Measurements from ENCODE around the gene ETV4.
A peak's percentile ranks its signal among the peaks of the same experiment; 100 is the strongest.
"Not testable (repeated sequence)": the region's sequence is repeated elsewhere in the genome, so short reads cannot be mapped to it uniquely, and the experiment has no call there.

The ETV4 gene

GRCh38 chr17:43509440-43509839 lies 36.7 kb downstream of the ETV4 start:
- DNase-seq: not testable (repeated sequence)

DNA sequence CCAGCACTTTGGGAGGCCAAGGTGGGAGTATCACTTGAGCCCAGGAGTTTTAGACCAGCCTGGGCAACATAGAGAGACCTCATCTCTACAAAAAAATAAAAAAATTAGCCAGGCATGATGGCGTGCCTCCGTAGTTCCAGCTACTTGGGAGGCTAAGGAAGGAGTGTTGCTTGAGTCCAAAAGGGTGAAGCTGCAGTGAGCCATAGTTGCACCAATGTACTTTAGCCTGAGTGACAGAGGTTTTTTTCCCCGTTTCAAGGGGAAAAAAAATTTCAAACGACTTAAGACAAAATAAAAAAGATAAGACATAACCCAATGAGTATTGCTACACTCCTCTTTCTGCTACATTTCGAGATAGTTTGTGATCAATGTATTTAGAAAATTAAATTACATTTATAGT lies 55.5 kb downstream of the ETV4 start:
- no peak for DNase-seq

DNA sequence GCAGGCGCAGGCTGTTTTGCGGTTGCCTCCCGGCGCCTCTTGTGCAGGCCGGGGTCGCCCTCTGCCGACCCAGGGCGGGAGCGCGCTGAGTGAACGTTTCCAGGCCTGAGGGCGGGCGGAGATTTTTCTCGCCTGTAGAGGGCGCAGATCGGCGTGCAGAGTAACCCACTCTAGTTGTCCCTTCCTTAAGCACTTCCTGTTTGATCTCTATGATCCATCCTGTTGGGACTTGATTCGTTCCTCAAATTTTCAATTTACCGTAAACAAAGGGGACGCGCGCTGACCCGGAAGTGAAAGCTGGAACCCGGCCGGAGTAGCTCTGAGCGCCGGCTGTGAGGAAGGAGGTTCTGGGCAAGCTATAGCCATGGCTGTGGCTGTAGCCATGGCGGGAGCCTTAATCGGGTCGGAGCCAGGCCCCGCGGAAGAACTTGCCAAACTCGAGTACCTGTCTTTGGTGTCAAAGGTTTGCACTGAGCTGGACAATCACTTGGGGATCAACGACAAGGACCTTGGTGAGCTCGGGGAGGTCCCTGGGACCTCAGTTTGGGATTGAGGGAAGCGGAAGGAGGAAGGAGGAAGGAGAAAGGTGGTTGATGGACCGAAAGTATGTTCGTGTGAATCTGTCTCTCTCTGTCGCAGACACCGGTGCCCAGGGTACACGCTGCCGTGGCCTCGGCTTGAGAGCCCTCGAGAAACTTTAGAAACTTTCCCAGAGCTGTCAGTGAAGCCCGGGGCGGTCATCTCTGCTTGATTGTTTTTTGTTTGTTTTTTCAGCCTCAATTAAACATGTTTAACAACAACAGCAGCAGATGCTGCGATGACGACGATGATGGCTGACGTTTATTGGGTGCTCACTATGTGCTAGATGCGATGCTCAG lies 62.2 kb downstream of the ETV4 start, which contains the start of gene DHX8:
Gene DHX8, plus strand, starts transcription at position 302 of the 878 bp plus-strand sequence. Its CDS starts 63 bp downstream, at position 365.
- DNase-seq: peak; percentile 98

DNA sequence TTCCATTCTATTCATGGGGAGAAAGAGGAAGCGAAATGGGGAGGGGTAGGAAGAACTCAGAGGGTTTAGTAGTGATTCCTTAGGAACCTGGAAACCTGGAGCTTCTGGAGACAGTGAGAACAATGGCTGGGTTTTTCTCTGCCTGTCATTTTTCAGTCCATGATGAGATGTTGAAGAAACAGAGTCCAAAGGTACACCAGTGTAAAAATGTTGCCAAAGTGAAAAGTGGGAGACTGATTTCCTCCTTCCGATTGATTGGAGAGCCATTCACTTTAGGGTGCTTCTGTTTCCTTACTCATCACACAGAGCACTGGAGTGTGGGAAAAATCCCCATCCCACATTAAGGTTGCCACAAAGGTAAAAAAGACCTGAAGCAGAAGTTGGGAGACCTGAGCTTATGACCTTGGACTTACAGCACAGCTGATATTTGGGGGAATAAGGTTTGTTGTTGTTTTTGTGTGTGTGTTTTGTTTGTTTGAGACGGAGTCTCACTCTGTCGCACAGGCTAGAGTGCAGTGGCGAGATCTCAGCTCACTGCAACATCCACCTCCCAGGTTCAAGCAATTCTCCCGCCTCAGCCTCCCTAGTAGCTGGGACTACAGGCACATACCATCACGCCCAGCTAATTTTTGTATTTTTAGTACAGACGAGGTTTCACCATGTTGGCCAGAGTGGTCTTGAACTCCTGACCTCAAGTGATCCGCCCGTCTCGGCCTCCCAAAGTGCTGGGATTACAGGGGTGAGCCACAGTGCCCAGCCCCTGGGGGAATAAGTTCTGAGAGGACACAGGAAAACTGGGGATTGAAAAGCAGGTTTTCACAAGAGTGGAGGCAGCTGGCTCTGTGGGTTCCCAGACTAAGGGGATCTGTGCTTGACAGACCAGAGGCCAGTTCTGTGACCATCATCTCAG lies 63.8 kb downstream of the ETV4 start:
- DNase-seq: no peak

DNA sequence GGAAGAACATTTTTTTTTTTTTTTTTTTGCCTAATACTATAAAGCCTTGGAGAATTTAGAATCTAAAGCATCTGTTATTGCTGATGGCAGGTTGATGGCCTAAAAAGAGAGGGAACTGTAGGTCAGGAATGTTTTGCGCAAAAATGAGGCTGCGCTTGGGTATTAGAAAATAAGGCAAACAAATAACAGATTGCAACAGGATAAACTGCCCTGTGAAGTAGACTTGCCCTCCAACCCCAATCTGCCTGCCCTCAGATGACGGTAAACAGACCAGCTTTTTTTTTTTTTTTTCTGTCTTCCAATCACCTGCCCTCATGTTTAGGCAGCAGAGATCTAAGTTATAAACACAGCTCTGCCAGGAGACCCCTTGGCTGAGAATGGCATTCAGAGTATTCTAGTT lies 66.2 kb downstream of the ETV4 start:
- peak; percentile 35 for DNase-seq

Measured in NCI-H524 treated with DMSO at 0.1 percent for 48 hours (cell line).